GM23338 (cell line): ENCODE data around the gene NEUROG2.

Experiments
- CTCF ChIP-seq, 2 experiments: fragments of 200-600 bp in 1 of 2; sonication (generic) in 1 of 2; conservative IDR thresholded peaks; 2 replicates each; pipeline versions ENCODE4 v1.5.1 to v1.6.1; 2016 to 2017; ENCODE audit warnings: antibody characterized with exemption in 2 of 2, low read depth in 2 of 2, mild to moderate bottlenecking in 2 of 2, moderate library complexity in 1 of 2
- ETS1 ChIP-seq: IDR thresholded peaks from 2 replicates; pipeline ENCODE4 v1.6.1; 2016; ENCODE audit warnings: antibody characterized with exemption
- EZH2 ChIP-seq: fragments of 200-600 bp; sonication (generic); IDR thresholded peaks from one replicate; pipeline ENCODE4 v1.8.0; 2017; ENCODE audit warnings: antibody characterized with exemption, mild to moderate bottlenecking, low read depth; ENCODE audit not compliant: unreplicated experiment
- EZH2phosphoT487 ChIP-seq: fragments of 200-600 bp; sonication (generic); IDR thresholded peaks from one replicate; pipeline ENCODE4 v1.8.1; 2018; ENCODE audit warnings: antibody characterized with exemption; ENCODE audit not compliant: unreplicated experiment

- TF ChIP-seq CTCF (conservative IDR thresholded peaks at IDR 0.05; ENCODE audit: low read depth in 2 of 2) (no peak), EZH2 (no peak), EZH2phosphoT487 (no peak), ETS1 (no peak)
Observed at GRCh38 chr4:112531146-112531545, 15.2 kb upstream of the NEUROG2 start.
